NCI-H446 (cell line): ENCODE data around the gene CUTA.

ENCODE experiments used
- DNase-seq, 2 experiments: peaks; one replicate each; lab custom pipeline; 2025; lab: John Stamatoyannopoulos, UW

CUTA gene

DNA sequence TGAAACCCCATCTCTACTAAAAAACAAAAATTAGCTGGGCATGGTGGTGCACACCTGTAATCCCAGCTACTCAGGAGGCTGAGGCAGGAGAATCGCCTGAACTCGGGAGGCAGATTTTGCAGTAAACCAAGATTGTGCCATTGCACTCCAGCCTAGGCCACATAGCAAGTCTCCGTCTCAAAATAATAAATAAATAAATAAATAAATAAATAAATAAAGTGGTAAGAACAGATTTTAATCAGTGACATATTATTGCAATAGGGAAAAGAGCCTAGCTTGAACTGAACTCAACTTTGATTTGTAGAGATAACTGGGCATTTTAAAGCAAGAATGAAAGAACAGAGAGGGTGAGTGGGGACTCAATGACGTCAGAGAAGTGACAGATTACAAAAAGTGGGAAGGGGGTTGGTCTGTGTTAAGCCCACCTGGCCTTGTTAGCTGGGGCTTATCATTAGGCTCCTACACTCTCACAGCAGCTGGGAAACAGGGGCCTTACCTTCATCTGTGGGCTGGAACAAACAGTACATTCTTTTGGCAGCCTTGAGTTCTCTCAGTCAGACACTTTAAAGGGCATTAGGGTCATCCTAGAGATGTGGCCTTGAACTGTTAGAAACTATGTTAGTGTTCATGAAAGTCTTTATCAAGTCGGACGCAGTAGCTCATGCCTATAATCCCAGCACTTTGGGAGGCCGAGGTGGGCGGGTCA lies 50.7 kb downstream of the CUTA start:
- no peak for DNase-seq
